ENCODE measurements around the gene BIN1. TPM values are rescaled to one million over a fixed set of nuclear protein-coding genes. Genes with fewer than 3 reads are reported as not detected.
A peak's percentile ranks its signal among the peaks of the same experiment; 100 is the strongest.

BIN1 gene
- total RNA-seq, 1 donor from 2014 or later, result 182 TPM

GRCh38 chr2:127091886-127092285 lies 15.1 kb downstream of the BIN1 start:
- no peaks in the 10 kb centered on the region for H3K9me3 Mint-ChIP-seq (ENCODE audit: unreplicated experiment)
- H3K36me3 Mint-ChIP-seq (ENCODE audit: low read depth, unreplicated experiment), result peaks cover 9% of the 10 kb centered on the region
- no peak overlapping the region for H3K27ac Mint-ChIP-seq (ENCODE audit: unreplicated experiment)
- no peak overlapping the region for H3K4me3 Mint-ChIP-seq (ENCODE audit: unreplicated experiment)
- H3K4me1 Mint-ChIP-seq (ENCODE audit: unreplicated experiment), result peaks cover 47% of the 10 kb centered on the region
- DNase-seq (ENCODE audit: low spot score), result no peak
- H3K27me3 Mint-ChIP-seq (ENCODE audit: unreplicated experiment), result peaks cover 11% of the 10 kb centered on the region
- TF ChIP-seq CTCF (IDR thresholded peaks at IDR 0.05; ENCODE audit: unreplicated experiment), result no peak

- Mint-ChIP-seq H3K4me1 (ENCODE audit: unreplicated experiment) (peaks cover 54% of the 10 kb centered on the region), H3K27ac (ENCODE audit: unreplicated experiment) (peak overlapping the region; percentile 72)
These were observed 15.8 kb downstream of the BIN1 start for GRCh38 chr2:127091148-127091547.

GRCh38 chr2:127090281-127091120 lies 16.5 kb downstream of the BIN1 start:
- Mint-ChIP-seq H3K4me1 (ENCODE audit: unreplicated experiment) (peaks cover 53% of the 10 kb centered on the region), H3K27me3 (ENCODE audit: unreplicated experiment) (peaks cover 13% of the 10 kb centered on the region), H3K36me3 (ENCODE audit: low read depth, unreplicated experiment) (peaks cover 12% of the 10 kb centered on the region), H3K9me3 (ENCODE audit: unreplicated experiment) (no peaks in the 10 kb centered on the region), H3K4me3 (ENCODE audit: unreplicated experiment) (peak overlapping the region; percentile 74), H3K27ac (ENCODE audit: unreplicated experiment) (peak overlapping the region; percentile 59)
- DNase-seq (ENCODE audit: low spot score), result no peak
- no peak for TF ChIP-seq CTCF (IDR thresholded peaks at IDR 0.05; ENCODE audit: unreplicated experiment)

More at GRCh38 chr2:127091148-127091547, 15.8 kb downstream of the BIN1 start:
- peaks cover 12% of the 10 kb centered on the region for H3K36me3 Mint-ChIP-seq (ENCODE audit: low read depth, unreplicated experiment)
- no peak for TF ChIP-seq CTCF (IDR thresholded peaks at IDR 0.05; ENCODE audit: unreplicated experiment)
- DNase-seq (ENCODE audit: low spot score), result no peak
- peak overlapping the region; percentile 74 for H3K4me3 Mint-ChIP-seq (ENCODE audit: unreplicated experiment)
- no peaks in the 10 kb centered on the region for H3K9me3 Mint-ChIP-seq (ENCODE audit: unreplicated experiment)
- H3K27me3 Mint-ChIP-seq (ENCODE audit: unreplicated experiment), result peaks cover 13% of the 10 kb centered on the region

GRCh38 chr2:127089478-127090235 lies 17.3 kb downstream of the BIN1 start:
- peaks cover 15% of the 10 kb centered on the region for H3K27me3 Mint-ChIP-seq (ENCODE audit: unreplicated experiment)
- H3K9me3 Mint-ChIP-seq (ENCODE audit: unreplicated experiment), result no peaks in the 10 kb centered on the region
- peaks cover 52% of the 10 kb centered on the region for H3K4me1 Mint-ChIP-seq (ENCODE audit: unreplicated experiment)
- no peak for TF ChIP-seq CTCF (IDR thresholded peaks at IDR 0.05; ENCODE audit: unreplicated experiment)
- H3K4me3 Mint-ChIP-seq (ENCODE audit: unreplicated experiment), result no peak overlapping the region
- no peak for DNase-seq (ENCODE audit: low spot score)
- H3K36me3 Mint-ChIP-seq (ENCODE audit: low read depth, unreplicated experiment), result peaks cover 12% of the 10 kb centered on the region
- no peak overlapping the region for H3K27ac Mint-ChIP-seq (ENCODE audit: unreplicated experiment)
